ENCODE data around the gene LILRA6.
A peak's percentile ranks its signal among the peaks of the same experiment; 100 is the strongest.
"Not testable (repeated sequence)": the region's sequence is repeated elsewhere in the genome, so short reads cannot be mapped to it uniquely, and the experiment has no call there.

Gene LILRA6

GRCh38 chr19:54242646-54243045 lies at the start of gene LILRA6:
Gene LILRA6, minus strand, starts transcription at chr19:54242790.
- not testable (repeated sequence) for DNase-seq (ENCODE audit: low spot score)

GRCh38 chr19:54289160-54289559 lies 46.6 kb upstream of the LILRA6 start:
- DNase-seq (ENCODE audit: low spot score): not testable (repeated sequence)

GRCh38 chr19:54287456-54287855 lies 44.9 kb upstream of the LILRA6 start:
- no peak for DNase-seq (ENCODE audit: low spot score)

- not testable (repeated sequence) for DNase-seq (ENCODE audit: low spot score)
These were observed 43.7 kb upstream of the LILRA6 start for GRCh38 chr19:54286283-54286682.

- not testable (repeated sequence) for DNase-seq (ENCODE audit: low spot score)
These were observed 43.0 kb upstream of the LILRA6 start for GRCh38 chr19:54285427-54286056.

- DNase-seq (ENCODE audit: low spot score): no peak
These were observed 40.3 kb upstream of the LILRA6 start for GRCh38 chr19:54282686-54283470.

GRCh38 chr19:54281729-54282075 lies 39.1 kb upstream of the LILRA6 start:
- not testable (repeated sequence) for DNase-seq (ENCODE audit: low spot score)

GRCh38 chr19:54281007-54281728 lies 38.6 kb upstream of the LILRA6 start, which contains the start of gene LILRB2:
Gene LILRB2, minus strand, starts transcription at chr19:54281110. Its CDS starts 614 bp downstream, at chr19:54280496.
- DNase-seq (ENCODE audit: low spot score): peak; percentile 36

- peak; percentile 24 for DNase-seq (ENCODE audit: low spot score)
These were observed 37.9 kb upstream of the LILRA6 start for GRCh38 chr19:54280441-54280840.

GRCh38 chr19:54280025-54280424 lies 37.4 kb upstream of the LILRA6 start:
- not testable (repeated sequence) for DNase-seq (ENCODE audit: low spot score)

- no peak for DNase-seq (ENCODE audit: low spot score)
These were observed 36.9 kb upstream of the LILRA6 start for GRCh38 chr19:54279406-54279962.

- DNase-seq (ENCODE audit: low spot score): not testable (repeated sequence)
These were observed 36.1 kb upstream of the LILRA6 start for GRCh38 chr19:54278571-54279195.

- DNase-seq (ENCODE audit: low spot score): not testable (repeated sequence)
These were observed 35.5 kb upstream of the LILRA6 start for GRCh38 chr19:54278056-54278455.

- not testable (repeated sequence) for DNase-seq (ENCODE audit: low spot score)
These were observed 34.6 kb upstream of the LILRA6 start for GRCh38 chr19:54277111-54277615.

GRCh38 chr19:54275951-54276350 lies 33.4 kb upstream of the LILRA6 start:
- no peak for DNase-seq (ENCODE audit: low spot score)

- not testable (repeated sequence) for DNase-seq (ENCODE audit: low spot score)
These were observed 31.9 kb upstream of the LILRA6 start for GRCh38 chr19:54274516-54274915.

- DNase-seq (ENCODE audit: low spot score): no peak
These were observed 31.2 kb upstream of the LILRA6 start for GRCh38 chr19:54273821-54274220.

GRCh38 chr19:54272181-54272580 lies 29.6 kb upstream of the LILRA6 start:
- DNase-seq (ENCODE audit: low spot score): not testable (repeated sequence)

GRCh38 chr19:54271587-54271986 lies 29.0 kb upstream of the LILRA6 start:
- DNase-seq (ENCODE audit: low spot score): peak; percentile 11

GRCh38 chr19:54271106-54271505 lies 28.5 kb upstream of the LILRA6 start:
- DNase-seq (ENCODE audit: low spot score): peak; percentile 60

- DNase-seq (ENCODE audit: low spot score): no peak
These were observed 26.3 kb upstream of the LILRA6 start for GRCh38 chr19:54268936-54269335.

GRCh38 chr19:54266133-54266532 lies 23.5 kb upstream of the LILRA6 start:
- peak; percentile 46 for DNase-seq (ENCODE audit: low spot score)
